MV-4-11 (cell line): ENCODE data around the gene LRFN4.
A peak's percentile ranks its signal among the peaks of the same experiment; 100 is the strongest.

ENCODE experiments used
- DNase-seq: peaks from one replicate; lab custom pipeline; 2025; lab: John Stamatoyannopoulos, UW

LRFN4 gene

DNA sequence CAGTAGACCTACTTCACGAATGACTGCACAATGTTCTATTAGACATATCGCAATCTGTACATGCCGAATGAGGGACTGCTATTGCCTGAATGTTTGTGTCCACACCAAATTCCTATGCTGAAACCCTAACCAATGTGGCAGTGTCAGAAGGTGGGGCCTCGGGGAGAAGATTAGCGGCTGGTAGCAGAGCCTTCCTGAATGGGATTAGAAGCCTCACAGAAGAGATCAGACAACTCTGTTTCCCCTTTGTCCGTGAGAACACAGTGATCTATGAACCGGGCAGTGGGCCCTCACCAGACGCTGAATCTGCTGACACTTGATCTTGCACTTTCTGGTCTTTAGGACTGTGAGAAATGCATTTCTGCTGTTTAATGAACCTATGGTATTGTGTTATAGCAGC lies 33.1 kb downstream of the LRFN4 start:
- DNase-seq, result peak; percentile 46

DNA sequence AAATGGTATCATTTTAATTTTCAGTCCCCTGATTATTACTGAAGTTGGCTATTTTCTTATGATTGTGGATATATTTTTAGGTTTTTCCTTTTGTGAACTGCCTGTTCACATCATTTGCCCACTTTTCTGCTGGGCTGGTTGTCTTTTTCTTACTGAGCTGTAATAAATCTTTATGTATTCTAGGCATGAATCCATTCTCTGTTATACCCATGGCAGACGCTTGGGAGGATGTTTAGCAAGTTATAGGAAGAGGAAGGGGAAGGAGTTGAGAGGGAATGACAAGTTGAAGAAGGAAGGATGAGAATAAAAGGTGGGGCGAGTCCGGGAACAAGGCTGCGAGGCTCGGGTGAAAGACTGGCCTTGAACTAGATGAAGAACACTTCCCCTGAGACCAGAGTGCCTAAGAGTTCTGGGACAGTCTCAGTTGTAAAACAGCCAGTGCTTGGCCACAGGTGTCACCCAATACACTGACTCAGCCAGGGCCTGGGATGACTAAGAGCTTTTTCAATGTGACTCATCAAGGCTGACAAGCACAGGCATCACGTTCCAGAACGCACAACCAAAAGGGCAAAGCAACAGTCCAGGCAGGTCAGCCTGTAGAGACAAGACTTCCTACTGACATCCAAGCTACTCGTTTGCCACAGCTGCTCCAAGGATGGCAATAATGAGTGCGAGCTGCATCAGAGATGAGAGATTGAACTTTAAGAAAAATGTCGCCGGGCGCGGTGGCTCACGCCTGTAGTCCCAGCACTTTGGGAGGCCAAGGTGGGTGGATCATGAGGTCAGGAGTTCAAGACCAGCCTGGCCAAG lies 35.2 kb downstream of the LRFN4 start:
- DNase-seq, result peak; percentile 92

DNA sequence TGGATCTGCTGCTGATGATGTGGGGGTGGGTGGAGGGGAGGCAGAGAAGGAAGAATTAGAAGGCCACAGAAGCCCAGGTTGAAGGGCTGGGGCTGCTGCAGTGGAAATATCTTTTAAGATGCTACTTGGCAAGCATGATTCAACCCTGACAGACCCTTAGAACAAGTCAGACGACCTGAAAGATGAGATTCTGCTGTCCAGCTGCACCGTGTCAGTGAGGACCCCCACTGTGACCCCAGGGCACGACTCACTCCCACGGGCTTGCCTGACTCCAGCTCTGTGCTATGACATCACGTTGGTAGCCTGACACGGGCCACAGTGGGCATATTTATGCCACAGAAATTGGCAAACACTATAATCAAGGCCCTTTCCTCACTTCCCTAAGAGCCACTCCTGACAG lies 36.0 kb downstream of the LRFN4 start:
- DNase-seq, result peak; percentile 35

DNA sequence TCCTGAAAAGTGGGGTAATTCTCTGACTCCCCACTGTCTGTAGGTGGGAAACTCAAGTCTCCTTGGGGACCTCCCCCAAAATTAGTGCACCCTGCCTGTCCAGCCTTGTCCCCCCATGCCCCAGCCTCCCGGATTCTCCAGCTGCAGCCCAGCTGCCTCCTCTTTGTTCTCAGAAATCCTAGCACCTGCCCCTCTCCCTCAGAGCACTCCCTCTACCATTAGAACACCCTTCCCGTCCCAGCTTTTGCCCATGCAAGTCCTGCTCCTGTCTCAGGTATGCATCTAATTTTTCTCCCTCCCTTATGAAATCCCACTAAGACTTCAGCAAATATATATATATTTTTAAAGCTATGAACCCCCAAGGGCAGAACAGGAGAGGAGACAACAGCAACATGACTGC lies 37.3 kb downstream of the LRFN4 start:
- DNase-seq, result no peak

DNA sequence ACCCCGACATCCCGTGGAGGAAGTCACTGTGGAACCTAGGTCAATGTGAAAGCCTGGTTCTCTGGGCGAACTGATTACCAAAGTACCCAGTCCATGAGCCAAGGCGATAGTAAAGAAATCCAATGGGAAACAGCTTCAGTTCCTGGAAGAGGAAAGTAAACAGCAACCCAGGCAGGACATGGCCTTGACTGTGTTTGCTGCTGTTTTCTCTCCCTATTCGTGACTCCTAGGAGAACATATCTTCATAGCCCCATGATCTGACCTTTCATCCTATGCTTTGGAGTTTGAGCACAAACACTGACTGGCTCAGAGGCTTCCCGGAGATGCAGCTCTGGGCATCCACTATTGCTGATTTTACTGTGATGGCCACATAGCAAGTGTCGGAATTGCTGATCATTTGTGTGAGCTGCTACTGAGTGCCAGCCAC lies 45.1 kb downstream of the LRFN4 start:
- no peak for DNase-seq

DNA sequence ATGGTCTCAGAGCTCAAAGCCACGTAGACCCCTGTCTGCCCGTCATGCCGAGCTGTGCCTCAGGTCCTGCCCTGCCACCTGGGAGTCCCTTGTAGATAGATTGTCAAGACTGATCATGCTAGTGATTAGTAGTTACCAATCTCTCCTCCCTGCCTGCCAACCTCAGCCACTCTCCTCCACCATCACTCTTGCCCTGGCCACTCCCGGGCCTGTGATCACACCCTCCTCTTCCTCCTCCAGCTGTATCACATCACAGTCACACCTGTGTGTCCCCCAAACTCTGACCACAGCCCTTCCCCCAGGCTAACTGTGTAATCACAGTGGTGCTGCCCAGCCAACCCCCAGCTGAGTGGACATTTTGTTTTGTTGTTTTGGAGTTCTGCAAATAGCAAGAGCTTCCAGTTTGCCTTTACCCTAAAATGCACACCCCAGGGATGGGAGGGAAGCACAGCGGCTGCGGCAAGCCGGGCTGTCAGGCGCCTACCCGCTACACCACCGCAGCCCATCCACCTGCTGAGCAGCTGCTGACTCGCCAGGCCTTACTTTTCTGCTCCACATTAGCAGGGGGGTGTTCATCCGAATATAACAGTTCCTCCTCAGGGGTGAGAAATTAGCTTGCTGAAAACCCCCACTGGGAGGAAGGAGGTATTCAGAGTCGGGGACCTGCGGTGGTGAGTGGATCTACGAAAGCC lies 45.8 kb downstream of the LRFN4 start:
- no peak for DNase-seq

DNA sequence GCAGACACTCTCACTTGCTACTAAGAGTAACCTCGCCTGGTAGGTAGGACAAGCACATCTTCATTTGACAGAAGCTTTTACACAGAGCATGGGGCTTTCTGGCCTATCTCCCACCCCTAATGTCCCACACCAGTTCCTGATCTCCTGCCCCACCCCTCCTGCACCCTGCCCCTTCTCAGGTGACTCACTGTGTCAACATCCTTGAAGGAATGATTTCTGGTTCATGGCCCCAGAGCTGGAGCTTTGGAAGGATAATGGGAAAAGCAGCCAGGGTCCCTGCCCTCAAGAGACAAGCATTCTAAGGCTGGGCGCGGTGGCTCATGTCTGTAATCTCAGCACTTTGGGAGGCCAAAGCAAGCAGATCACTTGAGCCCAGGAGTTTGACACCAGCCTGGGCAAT lies 47.2 kb downstream of the LRFN4 start:
- DNase-seq, result no peak

DNA sequence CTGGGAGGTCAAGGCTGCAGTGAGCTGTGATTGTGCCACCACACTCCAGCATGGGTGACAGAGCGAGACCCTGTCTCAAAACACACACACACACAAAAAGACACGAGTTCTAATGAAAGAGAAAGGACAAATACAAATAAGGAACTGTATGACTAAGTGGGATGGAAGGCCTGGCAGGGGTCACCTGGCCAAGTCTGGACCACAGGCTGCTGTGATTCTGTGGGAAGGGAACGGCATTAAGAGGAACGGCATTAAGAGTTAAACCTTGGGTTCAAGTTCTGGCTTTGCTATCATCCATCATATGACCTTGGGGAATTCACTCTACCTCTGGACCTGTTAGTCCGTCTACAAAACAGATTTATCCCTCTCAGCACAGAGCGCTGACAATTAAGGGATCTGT lies 47.7 kb downstream of the LRFN4 start:
- no peak for DNase-seq

DNA sequence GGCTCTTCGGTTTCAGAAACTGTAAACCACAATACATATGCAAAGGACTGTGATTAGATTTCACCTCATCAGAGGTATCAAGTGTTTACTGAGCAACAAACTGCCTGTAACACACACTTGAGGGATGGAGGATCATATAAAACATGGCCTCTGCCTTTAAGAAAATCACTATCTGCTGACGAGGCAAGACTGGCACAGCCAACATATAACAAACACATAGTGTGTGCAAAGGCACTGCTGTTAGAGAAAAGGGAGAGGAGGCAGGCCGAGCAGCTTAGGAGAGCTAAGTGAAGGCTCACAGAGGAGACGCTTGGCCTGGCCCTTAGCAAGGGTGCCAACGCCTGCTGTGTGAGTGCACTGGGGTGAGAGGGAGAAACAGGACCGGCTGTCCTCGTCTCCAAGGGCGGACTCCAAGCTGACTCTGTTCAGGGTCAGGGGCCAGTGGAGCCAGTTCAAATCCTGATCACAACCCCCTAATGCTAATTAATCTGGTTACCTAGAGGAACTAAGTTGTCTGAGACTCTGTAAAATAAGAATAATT lies 48.2 kb downstream of the LRFN4 start:
- DNase-seq, result no peak

DNA sequence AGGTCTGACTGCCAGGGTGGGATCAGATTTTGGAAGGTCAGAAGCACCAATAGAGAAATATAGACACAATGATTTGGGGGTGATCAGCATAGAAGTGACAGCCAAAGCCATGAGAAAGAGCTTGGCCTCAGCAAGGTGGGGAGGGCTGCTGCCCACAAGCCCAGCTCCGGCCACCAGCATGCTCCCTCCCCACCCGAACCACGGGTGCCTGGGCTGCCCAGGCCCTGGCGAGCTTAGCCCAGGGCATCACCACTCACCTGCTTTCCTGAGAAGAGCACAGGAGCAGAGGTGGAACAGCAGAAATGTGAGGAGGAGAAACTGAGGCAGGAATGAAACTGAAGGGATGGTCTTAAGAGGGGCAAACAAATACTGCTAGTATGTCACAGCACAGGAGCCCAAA lies 48.8 kb downstream of the LRFN4 start:
- DNase-seq, result no peak

DNA sequence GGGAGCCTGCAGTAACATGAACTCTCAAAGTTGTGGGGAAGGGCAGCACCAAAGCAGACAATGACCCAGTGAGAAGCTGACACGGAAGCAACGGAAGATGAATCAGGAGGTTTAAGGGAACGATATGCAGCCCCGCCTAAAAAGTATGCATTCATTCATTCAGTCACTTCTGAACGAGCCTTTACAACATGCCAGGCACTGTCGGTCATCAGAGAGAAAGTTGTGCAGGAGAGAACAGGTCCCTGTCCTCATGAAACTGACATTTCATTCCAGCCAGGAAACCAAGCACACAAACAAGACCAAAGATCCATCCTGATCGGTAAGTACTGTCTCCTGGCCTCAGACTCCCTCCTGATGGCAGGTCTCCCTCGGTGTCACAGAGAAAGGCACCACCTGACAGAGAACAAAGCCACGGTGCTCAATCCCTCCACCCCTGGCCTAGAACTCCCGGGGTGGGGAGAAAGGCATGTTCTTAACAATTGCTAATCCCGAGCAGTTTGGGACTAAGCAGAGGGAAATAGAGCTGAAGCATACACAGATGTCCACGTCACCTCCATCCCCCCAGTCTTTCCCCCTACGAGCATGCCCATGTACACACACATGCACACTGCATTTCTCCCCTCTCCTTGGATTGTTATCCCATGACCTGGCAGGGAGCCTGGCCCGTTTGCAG lies 49.3 kb downstream of the LRFN4 start:
- DNase-seq, result no peak

DNA sequence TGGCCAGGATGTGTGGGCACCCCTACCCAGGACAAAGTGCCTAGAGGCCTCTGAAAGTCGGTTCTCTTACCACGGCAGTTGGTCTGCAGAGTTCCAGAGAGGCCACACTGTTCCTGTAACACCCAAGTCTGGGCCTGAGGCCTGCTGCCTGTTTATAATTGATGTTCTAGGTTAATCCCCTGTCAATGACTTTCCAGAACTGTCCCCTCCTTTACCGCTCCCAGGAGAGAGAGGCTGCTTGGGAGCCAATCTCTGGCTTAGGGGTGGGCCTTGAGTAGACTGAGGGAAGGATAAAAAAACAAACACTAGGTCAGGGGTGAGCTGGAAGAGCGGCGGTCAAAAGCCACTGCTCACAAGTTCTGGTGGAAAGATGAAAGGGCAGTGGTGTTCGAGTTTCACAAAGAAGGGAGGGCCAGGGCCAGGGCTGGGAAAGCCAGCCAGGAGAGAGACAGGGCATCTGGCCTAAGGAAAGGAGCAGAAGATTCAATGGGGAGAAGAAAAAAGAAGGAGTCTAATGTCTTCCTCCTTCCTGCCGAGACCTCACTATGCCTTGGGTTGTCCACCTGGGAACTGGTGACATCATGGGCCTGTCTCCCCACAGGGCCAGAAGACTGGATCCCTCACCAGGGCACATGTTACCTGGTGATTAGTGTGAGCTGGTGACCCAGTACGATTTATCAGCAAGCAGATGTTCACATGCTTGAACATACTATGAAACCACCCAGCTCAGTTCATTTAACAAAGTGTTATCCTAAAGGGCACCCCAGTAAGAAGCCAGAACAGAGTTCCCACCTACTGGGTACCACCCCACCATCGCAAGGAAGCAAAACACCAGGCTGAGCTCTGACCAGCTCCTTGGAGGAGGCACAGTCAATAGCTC lies 51.1 kb downstream of the LRFN4 start:
- DNase-seq, result no peak

DNA sequence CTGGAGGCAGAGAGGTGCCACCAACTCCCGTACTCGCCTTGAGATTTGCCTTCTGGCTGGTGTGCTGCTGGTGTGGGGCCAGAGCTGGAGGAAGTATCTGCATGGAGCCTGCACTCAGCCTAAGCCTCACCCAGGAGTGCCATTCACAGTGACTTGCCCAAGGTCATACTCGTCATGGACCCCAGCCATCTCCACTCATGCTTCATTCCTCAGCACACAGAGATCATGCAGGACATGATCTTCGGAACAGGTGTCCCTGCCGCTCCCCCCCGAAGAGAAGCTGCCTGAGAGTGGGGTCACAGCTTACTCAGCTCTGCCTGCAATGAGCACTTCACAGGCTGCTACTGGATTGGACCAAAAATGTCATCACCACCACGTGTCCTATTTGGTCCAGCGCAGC lies 52.3 kb downstream of the LRFN4 start:
- DNase-seq, result no peak

DNA sequence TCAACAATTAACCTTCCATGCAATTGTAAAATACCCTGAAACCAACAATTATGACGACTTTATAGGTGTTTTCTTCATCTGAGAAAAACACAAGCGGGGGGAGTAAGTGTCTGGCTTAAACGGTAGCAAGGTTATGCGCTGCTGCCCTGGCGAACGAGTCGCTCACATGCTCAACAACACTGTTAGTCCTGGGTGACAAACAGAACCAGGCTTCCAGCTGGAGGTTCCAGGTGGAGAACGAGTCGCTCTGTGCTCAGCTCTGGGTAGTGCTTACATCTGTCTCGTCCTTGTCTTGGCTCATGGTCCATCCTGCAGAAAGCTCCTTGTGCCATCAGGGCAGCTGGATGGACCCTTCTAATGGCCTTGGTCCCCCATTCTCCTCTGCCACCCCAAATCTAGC lies 53.2 kb downstream of the LRFN4 start:
- no peak for DNase-seq
